NCI-H1105 treated with DMSO at 0.1 percent for 48 hours (cell line): ENCODE data around the gene PYHIN1.
A peak's percentile ranks its signal among the peaks of the same experiment; 100 is the strongest.

ENCODE experiments used
- DNase-seq: peaks from one replicate; lab custom pipeline; 2025; lab: John Stamatoyannopoulos, UW

Gene PYHIN1

DNA sequence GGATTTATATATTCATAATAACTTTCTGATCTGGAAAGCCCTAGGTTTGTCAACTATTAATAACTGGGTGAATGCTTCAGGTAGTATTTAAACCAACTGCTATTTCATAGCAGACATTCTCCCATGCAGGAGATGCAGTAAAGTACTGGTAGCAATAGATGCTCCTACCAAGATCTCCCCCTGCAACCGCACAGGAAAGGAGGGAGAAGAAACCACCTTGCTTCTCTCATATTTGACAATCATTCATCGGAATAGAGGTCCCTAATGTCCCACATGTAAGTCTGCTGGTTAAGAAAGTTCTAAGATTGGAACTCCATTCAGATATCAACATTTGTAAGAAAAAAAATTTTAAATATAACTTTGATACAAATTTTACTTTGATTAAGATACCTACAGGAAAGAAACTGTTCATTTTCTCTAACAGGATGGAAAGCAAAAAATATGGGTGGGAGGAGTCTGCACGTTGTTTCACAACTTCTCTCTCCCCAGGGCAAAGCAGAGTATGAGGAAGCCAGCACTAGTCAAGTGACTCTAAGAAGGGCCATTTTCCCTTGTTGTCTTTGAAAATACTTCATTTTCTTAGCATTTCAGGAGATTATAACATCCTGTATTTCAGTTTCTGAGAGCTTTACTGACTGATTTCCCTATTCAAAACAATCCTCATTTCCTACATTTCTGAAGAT, at the start of gene PYHIN1:
Gene PYHIN1, plus strand, starts transcription at position 498 of the 683 bp plus-strand sequence. CDS start 5,359 bp downstream, outside the sequence.
- DNase-seq = no peak

DNA sequence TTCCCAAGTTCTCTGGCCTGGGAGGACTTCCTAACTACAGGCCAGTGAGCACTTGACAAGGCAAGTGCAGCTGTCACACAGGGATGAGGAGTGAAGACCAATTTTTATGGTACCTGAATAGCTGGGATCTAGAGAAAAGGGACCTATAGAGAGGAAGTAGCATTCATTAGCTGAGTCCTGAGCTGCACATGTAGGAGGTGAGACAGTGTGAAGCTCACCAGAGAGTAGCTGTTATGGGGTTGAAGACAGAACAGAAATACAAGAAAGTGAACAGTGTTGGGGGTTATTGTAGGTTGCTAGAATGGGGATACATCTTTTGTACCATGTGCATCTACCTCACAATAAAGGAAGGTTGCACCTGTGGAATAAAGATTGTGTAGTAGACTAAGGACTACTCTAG, 37.7 kb upstream of the PYHIN1 start:
- no peak for DNase-seq

DNA sequence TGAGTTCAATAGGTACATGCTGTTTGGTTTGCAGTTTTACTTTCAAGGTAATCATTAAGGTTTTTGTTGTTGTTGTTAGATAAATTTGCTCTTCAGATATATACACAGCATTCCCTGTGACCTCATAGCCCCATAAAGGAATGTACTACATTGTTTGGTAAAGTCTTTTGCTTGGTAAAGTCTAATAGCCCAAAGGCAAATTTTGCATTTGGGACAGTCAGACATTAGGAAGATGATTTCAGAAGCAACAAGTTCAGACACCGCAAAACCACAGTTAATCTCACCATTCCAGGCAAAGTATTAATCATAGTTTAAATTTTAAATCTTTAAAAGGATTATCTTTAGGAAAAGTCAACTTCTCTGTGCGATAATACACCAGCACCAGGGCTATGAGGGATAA, 32.6 kb upstream of the PYHIN1 start:
- DNase-seq = no peak

DNA sequence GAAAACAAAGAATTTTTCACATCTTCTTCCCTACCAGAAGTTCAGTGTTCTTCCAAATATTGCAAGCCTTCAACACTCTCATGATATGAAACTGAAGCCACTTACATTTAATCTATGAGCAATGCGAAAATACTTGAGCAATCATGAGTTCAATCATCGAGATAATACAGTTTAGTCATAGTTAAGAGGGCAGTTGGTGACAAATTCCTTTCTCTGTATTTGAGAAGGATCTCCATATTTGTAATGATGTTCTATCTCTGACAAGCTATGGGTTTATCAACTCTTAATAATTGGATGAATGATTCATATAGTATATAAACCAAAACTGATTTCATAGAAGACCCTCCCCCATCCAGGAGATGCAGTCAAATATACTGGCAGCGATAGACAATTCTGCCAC, 29.7 kb upstream of the PYHIN1 start:
- no peak for DNase-seq

DNA sequence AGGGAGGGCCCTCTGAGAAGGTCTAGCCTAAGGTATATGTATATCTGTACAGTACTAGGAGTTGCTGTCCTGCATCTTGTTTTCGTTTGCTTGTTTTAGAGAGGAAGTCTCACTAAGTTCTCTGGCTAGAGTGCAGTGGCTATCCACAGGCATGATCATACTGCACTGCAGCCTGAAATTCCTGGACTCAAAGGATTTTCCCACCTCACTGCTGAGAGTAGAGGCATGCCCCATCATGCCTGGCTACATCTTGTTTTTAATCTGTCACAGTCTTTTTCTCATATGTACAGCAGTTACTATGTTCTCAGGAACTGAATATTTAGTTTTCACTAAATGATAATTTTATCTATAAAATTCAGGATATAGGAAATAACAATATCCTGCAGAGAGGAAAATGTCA, 15.3 kb upstream of the PYHIN1 start:
- DNase-seq = no peak

DNA sequence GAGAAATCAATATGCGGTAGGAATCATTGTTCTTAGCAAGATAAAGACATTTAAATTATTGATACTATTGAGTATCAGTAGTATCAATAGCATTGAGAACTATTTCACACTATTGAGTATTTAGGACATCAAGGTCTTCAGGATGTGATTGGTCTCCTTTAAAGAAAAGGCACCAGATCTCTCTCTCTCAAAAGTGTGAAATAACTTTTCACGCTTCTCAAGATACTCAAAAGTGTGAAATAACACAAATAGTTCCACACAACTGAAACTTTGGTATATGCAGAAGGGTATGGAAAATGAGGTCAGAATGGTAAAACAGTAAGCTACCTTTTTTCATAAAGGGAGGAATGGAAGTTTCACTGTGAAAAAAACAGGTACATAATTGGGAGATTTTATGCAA, 6.7 kb upstream of the PYHIN1 start:
- no peak for DNase-seq

DNA sequence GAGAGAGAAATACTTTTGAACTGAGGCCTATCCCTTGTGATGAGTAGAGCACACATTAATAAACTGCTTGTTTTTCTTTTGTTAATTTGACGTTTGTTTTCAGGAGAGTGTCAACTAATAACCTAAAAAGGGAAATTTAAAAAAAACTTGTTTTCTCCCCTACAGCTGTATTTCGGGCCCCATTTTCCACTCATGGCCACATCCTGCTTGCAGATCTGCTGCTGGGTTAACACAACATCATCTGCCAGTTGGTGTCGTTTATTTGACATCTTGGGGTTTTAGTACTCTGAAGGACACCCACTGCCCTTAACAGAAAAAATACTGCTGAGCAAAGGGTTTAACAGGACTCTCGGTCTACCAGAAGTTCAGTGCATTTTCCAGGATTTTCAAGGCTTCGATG, 848 bp upstream of the PYHIN1 start:
- no peak for DNase-seq

DNA sequence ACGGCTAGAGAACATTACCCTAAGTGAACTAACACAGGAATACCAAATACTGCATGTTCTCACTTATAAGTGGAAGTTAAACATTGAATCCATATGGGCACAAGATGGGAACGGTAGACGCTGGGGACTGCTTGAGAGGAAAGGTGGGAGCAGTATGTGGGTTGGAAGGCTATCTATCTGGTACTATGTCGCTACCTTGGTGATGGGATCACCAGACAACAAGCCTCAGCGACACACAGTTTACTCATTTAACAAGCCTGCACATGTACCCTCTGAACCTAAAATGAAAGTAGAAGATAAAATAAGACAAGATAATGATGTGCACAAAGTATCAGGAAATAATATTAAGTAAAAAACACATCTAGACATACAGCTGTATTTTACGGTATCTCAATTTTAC, 819 bp downstream of the PYHIN1 start:
- no peak for DNase-seq

DNA sequence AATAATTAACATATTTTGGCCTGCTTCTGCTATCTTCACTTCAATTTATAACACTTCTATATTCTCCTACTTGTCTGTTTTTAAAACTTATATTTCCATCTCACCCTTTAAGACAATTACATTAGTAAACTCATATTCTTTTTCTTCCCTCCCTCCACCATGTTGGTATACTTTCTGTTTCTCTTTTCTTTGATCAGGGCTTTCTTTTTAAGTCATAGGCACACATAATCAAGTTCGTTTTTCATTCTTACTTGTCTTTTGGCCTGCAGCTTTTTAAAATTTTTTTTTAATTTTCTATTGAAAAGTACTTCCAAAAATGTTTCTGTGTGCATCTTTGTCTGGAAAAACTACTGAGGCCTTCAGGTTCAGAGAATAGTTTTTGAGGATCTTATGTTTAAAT, 2.3 kb downstream of the PYHIN1 start:
- DNase-seq = no peak

DNA sequence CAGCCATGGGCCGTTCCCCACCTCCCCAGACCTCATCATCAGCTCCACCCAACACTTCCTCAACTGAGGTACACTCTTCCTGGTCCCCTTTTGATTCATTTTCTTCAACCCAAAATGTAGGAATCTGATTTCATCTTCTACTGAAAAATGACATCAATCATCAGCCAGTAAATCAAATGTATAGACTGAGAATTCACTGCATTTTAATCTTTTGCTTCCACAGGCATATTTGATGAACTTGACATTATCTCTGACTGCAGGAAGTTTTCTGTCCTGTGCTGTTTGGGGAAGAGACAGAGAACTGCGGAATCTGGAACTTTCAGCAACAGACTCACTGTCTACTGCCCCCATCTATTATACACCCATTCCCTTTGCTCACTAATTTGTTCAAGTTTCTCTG, 7.8 kb downstream of the PYHIN1 start:
- DNase-seq = no peak

DNA sequence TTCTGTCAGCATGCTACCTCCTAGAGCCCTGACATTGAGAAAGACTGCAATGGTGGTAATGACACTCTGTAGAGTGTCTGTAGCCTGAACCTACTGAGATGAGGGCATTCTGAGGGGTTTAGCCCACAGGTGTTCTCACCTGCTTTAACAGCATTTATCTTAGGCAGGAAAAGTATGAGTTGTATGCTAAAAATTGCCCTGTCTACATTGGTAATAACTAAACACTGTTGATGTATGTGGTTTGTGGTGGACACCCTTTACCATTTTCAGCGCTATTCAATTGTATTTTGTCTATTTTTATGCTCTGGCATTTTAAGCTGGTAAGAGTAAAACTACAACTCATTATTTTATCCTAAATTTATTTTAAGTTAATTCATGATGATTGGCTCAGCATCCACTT, 10.0 kb downstream of the PYHIN1 start:
- no peak for DNase-seq

DNA sequence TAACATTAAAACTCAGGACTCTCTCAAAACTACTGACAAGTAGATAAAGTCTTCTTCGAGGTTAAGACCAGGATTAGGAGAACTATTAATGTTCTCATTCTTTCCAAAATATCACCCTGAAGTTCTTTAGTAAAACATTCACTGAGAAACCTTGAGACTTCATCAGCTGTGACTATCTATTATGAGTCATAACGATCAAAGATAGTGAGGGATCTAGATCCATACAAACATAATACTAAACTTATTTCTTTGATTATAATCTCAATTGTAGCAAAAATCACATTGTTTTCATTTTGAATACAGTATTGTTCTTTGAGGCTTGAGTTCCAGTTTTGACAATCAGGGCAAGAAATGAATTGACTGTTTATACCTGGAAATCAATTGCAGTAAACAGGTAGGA, 11.1 kb downstream of the PYHIN1 start:
- no peak for DNase-seq

DNA sequence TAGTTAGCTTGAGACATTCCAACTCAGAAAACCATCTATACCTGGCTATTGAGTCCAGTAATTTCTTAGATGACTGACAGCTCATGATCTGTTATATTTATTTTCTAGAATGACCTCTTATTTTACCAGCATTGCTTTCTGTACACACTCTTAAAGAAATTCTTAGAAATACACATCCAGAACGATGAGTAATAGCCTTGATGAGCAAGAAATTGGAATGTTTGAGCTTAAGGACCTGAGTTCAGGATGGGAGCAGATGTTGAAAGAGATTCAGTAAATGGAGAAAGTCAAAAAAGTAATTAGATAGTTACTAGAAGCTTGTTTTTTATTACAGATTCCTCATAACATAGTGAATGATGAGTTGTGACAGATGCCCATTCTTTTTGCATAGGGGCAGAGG, 11.7 kb downstream of the PYHIN1 start:
- no peak for DNase-seq

DNA sequence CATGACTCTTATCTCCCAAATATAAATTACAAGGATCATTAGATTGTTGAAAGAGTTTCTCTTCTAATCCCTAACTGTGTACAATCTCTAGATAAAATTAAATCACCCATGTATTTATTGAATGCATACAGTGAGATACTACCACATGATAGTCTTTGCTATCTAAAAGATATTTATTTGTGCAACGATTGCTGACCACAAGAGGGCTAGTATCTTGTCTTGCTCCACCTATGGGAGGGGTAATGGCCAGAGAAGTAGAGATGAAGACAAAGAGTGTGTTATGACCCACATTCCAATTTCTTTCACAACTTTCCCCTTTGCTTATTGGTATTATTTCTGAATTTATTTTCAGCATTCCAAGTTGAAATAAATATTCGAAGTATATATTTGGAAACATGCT, 13.7 kb downstream of the PYHIN1 start:
- no peak for DNase-seq

DNA sequence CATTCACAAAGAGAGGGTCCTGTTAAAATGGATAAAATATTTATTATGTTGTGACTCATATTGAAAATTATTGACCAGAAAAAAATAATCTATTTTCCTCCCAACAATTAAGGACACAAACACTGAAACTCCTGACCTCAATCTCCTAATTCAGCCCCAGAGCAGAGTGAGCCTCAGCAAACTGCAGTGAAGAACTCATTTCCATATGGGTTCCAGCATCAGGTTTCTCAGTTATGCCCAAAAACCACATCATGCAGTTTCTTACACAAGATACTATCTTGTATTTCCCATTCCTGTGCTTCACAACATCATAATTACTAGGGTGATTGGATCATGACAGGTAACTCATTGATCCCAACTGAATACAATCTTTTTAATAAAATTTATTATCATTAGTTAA, 15.4 kb downstream of the PYHIN1 start:
- DNase-seq = no peak

DNA sequence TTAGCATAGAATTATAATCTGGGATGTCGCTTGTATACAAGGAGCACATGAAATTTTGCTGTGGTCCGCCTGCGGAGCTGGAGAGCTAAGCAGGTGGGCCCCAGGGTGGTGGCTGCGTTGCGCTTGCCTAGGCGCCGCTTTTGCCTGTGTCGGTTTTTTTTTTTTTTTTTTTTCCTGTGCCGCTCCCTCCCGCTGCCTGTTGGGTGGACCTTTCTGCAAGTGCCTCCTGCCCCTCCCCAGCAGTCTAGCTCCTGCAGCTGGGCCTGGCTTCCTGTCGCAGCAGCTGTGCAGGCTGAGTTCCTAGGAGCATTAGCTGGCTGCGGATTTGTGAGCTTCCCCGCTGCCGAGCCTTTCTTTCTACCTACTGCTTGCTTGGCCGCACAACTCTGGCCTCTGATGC, 20.6 kb downstream of the PYHIN1 start:
- DNase-seq = peak; percentile 80

DNA sequence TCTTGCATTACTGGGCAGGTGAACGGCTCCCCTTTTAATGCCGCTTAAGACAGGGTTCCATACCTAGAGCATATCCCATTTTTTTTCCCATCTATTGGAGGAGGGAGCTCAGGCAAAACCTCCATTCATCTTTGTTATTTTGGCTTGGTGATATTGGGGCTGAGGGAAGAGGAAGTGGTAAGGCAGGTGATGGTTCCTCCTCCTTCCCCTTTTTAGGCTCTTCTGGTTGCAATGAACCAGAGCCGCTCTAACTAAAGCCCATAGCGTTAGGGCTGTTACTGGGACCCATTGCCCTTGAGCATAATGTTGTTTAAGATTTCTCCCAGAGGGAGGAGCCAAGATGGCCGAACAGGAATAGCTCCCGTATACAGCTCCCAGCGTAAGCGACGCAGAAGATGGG, 21.1 kb downstream of the PYHIN1 start:
- DNase-seq = no peak

DNA sequence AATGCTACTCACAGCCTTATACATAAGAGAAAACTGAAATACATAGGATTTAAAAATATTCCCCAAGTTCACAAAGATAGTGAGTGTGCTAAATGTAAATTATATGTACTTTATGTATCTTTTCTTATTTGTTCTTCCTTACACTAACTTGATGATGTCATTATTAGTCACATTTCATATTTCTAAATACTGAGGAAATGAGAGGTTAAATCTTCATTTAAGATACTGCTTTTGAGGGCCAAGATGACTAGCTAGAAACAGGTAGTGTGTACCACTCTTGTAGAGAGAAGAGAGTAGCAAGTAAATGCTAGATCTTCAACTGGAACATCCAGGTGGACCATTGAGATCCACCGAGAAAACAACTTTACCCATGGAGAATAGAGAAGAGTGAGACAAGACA, 29.8 kb downstream of the PYHIN1 start:
- no peak for DNase-seq

DNA sequence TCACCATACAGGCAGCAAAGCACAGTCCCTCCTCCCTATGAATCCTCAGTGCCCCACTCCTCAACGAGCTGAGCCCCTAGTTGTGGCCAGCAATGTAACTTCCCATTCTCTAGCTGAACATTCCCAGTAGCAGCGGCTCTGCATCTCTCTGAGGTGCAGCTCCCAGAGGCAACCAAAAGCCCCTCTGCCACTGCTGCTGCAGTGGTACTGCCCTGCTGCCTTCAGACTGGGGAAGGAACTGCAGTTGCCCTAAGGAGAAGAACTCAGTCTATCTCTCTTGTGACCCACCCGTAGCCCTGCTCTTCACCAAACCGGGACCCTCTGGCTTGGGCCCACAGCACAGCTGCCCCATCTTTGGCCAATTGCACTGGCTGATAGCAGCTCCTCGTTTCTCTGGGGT, 31.6 kb downstream of the PYHIN1 start:
- DNase-seq = no peak

DNA sequence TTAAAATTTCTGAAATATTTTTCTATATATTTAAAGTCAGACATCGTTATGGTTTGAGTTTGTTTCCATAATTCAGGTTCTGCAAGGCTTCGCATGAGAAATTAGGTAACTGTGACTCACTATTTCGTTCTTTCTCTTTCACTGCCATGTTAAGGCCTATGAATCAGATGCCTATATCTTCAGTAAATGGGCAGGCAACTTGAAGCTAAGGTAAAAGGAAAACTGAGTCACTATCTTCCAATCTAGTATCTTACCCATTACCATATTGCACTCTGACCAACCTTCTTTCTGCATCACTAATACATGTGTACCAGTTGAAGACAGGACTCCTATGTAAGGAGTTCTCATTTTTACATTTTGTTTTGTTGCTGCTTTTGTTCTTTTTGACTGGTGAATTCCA, 37.8 kb downstream of the PYHIN1 start:
- no peak for DNase-seq

DNA sequence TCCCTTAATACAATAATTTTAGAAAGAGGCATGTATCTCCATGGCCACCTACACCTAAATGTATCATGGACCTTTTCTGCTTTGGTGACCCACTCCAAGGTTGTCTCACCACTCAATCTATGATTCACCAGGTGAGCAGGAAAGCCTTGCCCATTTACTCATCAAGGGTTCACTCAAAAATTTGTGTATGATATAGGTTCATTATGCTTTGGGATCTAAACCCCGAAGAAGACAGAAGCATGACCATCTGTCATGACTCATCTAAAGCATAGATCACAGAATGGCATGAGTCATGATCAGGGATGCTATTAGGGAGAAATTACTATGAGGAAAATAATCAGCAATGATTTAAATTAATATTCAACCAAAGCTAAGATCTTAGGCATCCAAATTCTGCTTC, 38.5 kb downstream of the PYHIN1 start:
- no peak for DNase-seq

DNA sequence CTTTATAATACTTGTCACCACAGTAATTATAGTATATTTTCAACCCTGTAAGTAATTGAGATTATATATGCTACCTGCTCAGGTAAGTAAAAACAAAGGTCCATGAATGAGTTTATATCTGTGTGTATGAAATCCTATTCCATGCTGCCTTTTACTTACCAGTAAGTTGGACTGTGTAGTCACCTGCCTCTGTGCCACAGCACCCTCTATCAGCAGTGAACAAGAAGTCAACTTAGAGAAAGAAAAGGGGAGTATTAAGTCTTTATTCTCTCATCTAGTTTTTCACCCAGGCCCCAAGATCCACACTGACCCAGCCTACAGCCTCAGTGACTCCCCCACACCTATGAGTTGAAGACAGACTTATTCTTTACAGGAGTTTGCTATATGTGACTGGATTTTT, 41.5 kb downstream of the PYHIN1 start:
- DNase-seq = peak; percentile 33

DNA sequence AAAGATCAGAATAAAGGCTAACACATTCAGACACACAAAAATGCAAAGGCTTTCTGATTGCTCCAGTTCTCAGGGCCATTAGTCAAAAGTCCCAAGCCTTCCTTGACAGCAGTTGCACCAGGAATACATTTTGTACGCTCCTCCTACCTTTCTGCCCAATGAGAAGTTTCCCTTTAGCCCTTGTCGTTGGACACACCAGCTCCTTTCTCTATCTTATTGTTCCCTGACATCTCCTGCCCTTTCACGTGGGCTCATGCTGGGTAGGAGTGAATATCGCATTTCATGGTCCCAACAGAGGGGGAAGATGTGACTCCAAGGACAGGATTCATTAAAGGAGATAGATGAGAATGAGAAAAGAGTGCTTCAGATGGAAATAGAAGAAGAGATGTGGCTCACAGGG, 44.9 kb downstream of the PYHIN1 start:
- DNase-seq = no peak

DNA sequence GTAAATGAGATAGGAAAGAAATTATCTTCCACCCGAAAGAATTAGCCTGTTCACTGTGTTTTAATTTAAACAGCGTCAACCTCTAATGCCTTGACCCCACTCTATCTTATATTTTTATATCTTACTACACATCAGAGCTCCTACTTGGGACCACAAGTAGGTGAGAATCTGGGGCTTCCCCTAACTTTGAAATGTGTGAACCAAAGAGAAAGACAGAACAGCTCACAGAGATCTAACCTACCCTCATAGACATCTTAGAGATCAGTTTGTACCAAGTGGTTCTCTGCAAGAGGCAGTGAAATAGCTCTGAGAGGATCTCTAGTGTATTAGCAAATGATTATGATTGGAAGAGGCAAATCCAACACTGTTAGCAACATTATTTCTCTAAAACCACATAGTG, 47.4 kb downstream of the PYHIN1 start:
- no peak for DNase-seq

DNA sequence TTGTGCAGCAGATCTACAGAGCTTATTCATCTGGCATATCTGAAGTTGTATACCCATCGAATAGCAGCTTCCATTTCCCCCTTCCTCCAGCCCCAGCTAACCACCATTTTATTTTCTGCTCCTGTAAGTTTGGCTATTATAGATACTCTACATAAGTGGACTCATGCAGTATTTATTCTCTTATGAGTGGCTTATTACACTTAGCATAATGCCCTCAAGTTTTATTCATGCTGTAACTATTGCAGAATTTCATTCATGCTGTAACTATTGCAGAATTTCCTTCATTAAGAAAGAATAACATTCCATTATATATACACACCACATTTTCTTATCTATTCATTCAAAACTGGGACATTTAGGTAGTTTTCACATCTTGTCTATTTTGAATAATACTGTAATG, 47.9 kb downstream of the PYHIN1 start:
- DNase-seq = no peak
